Fibroblast of pulmonary artery (primary cell): ENCODE results near the gene ZMIZ2.

Experiments
- DNase-seq: peaks from one replicate; pipeline ENCODE4 v3.0.0-alpha.2; 2010; ENCODE audit warnings: low read depth
- H3K4me3 ChIP-seq: replicated peaks from 2 replicates; pipeline ENCODE4 v1.5.1; 2011; ENCODE audit warnings: low read depth, mild to moderate bottlenecking, control low read depth, low read length, moderate library complexity
- CTCF ChIP-seq: IDR thresholded peaks from 2 replicates; pipeline ENCODE4 v1.5.1; 2011; ENCODE audit warnings: mild to moderate bottlenecking, control low read depth, low read length, inconsistent platforms; ENCODE audit errors: missing control alignments

ZMIZ2 gene

GRCh38 chr7:44707558-44708230 is 41.0 kb upstream of the ZMIZ2 start:
- no peak for DNase-seq
- no peak for TF ChIP-seq CTCF
- no peak overlapping the region for H3K4me3 ChIP-seq

- TF ChIP-seq CTCF, result no peak
- no peak overlapping the region for H3K4me3 ChIP-seq
- DNase-seq, result no peak
Measured at GRCh38 chr7:44709011-44709915, 39.4 kb upstream of the ZMIZ2 start.

GRCh38 chr7:44709945-44710596 is 38.6 kb upstream of the ZMIZ2 start:
- TF ChIP-seq CTCF, result no peak
- no peak for DNase-seq
- no peak overlapping the region for H3K4me3 ChIP-seq

GRCh38 chr7:44711528-44711927 is 37.1 kb upstream of the ZMIZ2 start:
- TF ChIP-seq CTCF, result no peak
- DNase-seq, result no peak
- no peak overlapping the region for H3K4me3 ChIP-seq

GRCh38 chr7:44712012-44712411 is 36.6 kb upstream of the ZMIZ2 start:
- no peak for DNase-seq
- H3K4me3 ChIP-seq, result no peak overlapping the region
- no peak for TF ChIP-seq CTCF

GRCh38 chr7:44713141-44713540 is 35.5 kb upstream of the ZMIZ2 start:
- H3K4me3 ChIP-seq, result no peak overlapping the region
- no peak for DNase-seq
- TF ChIP-seq CTCF, result no peak
